Ovary (tissue), 1 donor: ENCODE measurements around the gene PSME4.

Experiments
- EP300 ChIP-seq: sonication (generic); formaldehyde crosslinking; IDR thresholded peaks from one replicate; pipeline ENCODE4 v1.6.1; 2017; ENCODE audit warnings: antibody characterized with exemption
- POLR2A ChIP-seq: fragments of 450-650 bp; IDR thresholded peaks from one replicate; pipeline ENCODE4 v1.6.1; 2017; ENCODE audit warnings: antibody characterized with exemption, mild to moderate bottlenecking, moderate library complexity

DNA sequence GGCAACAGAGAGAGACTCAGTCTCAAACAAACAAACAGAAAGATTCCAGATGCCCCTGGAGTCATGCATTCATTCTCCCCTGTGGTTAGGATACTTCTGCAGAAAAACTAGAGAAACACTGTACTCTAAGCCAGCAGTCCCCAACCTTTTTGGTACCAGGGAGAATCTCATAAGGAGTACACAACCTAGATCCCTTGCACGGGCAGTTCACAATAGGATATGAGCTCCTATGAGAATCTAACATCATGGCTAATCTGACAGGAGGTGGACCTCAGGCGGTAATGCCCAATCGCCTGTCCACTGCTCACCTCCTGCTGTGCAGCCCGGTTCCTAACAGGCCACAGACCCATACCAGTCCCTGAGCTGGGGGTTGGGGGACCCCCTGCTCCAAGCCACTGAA, 18.3 kb downstream of the PSME4 start:
- TF ChIP-seq POLR2A (no peak), EP300 (no peak)
